Spleen (tissue), 11 donors: Measurements from ENCODE around the gene SLC29A1. TPM values are rescaled to one million over a fixed set of nuclear protein-coding genes. Genes with fewer than 3 reads are reported as not detected.
A peak's percentile ranks its signal among the peaks of the same experiment; 100 is the strongest.

Experiments
- DNase-seq: peaks from one replicate; pipeline ENCODE4 v3.0.0-alpha.2; 2020
- H3K27ac ChIP-seq, 8 donors: fragments of 200-600 bp; sonication (generic) in 7 of 8; 1 replicate in 4 of 8; 2 replicates in 4 of 8; pipeline versions ENCODE4 v1.5.0 to v1.8.0; 2016 to 2021; ENCODE audit warnings: inconsistent platforms in 4 of 8, mild to moderate bottlenecking in 4 of 8, moderate library complexity in 1 of 8
- H3K27me3 ChIP-seq, 7 donors: fragments of 200-600 bp; sonication (generic) in 6 of 7; replicated peaks in 1 of 7; 1 replicate in 4 of 7; 2 replicates in 3 of 7; pipeline versions ENCODE4 v1.5.0 to v1.8.0; 2016 to 2021; ENCODE audit warnings: inconsistent platforms in 3 of 7, mild to moderate bottlenecking in 1 of 7
- H3K36me3 ChIP-seq, 6 donors: fragments of 200-600 bp; sonication (generic) in 5 of 6; 1 replicate in 4 of 6; 2 replicates in 2 of 6; pipeline versions ENCODE4 v1.5.0 to v1.8.0; 2016 to 2021; ENCODE audit warnings: inconsistent platforms in 2 of 6
- H3K4me1 ChIP-seq, 6 donors: fragments of 200-600 bp; sonication (generic) in 5 of 6; 1 replicate in 3 of 6; 2 replicates in 3 of 6; pipeline versions ENCODE4 v1.5.0 to v1.8.0; 2016 to 2021; ENCODE audit warnings: inconsistent platforms in 3 of 6
- H3K4me3 ChIP-seq, 8 donors: fragments of 200-600 bp; sonication (generic) in 7 of 8; 1 replicate in 4 of 8; 2 replicates in 4 of 8; pipeline versions ENCODE4 v1.5.0 to v1.8.0; 2016 to 2021; ENCODE audit warnings: inconsistent platforms in 4 of 8, mild to moderate bottlenecking in 4 of 8, moderate library complexity in 2 of 8
- H3K9me3 ChIP-seq, 8 donors: fragments of 200-600 bp; sonication (generic) in 7 of 8; 1 replicate in 4 of 8; 2 replicates in 4 of 8; pipeline versions ENCODE4 v1.5.0 to v1.8.0; 2016 to 2021; ENCODE audit warnings: inconsistent platforms in 4 of 8
- CTCF ChIP-seq, 11 experiments: fragments of 200-600 bp in 7 of 11; fragments of 450-650 bp in 4 of 11; sonication (generic) in 4 of 11; IDR thresholded peaks in 8 of 11; conservative IDR thresholded peaks in 3 of 11; 1 replicate in 7 of 11; 2 replicates in 4 of 11; pipeline versions ENCODE4 v1.4.0 to v1.8.0; 2016 to 2021; ENCODE audit warnings: antibody characterized with exemption in 11 of 11, inconsistent platforms in 4 of 11, mild to moderate bottlenecking in 1 of 11
- POLR2A ChIP-seq, 3 donors: fragments of 450-650 bp; IDR thresholded peaks; one replicate each; pipeline ENCODE4 v1.5.1; 2017; ENCODE audit warnings: antibody characterized with exemption in 3 of 3, mild to moderate bottlenecking in 1 of 3
- POLR2AphosphoS5 ChIP-seq, 3 donors: sonication (generic); formaldehyde crosslinking; IDR thresholded peaks; one replicate each; pipeline ENCODE4 v1.5.1; 2017; ENCODE audit warnings: antibody characterized with exemption in 3 of 3
- WGBS, 5 donors: extraction: QIAGEN DNeasy Blood & Tissue Kit in 3 of 5; methylation state at CpG; one replicate each; pipeline versions ENCODE4 v1.1.5 to v1.1.7; 2013 to 2018; 5-methylcytosine and 5-hydroxymethylcytosine counted together
- intact Hi-C: fragments of 100-400 bp; cut with DNase I; formaldehyde crosslinking; loops from one replicate; pipeline ENCODE4 v1.15.0; 2023; ENCODE audit warnings: low total_unique reads
- polyA plus RNA-seq, 3 donors: library from polyadenylated mRNA; stranded (reverse); fragments of 200-250 nt; gene quantifications; one replicate each; pipeline ENCODE4 v1.2.1, GENCODE V29; 2013
- total RNA-seq, 7 donors: library from RNA; depleted of rRNA in 3 of 7; stranded (reverse); fragments of >200 nt in 3 of 7; fragmentation: NEBNext Ultra II Directional in 4 of 7; extraction: Animal tissue kit (Norgen Biotek cat#: 25700) in 4 of 7; gene quantifications; one replicate each; pipeline versions ENCODE4 v1.1.0 to v1.2.1, GENCODE V29; 2016 to 2021
- donor health status: healthy with polysubstance abuse.
- donor health status: DM: no; HTN: no; CAD: no; lungs with moderate emphysema.
- donor health status: DM: no; HTN: no; CAD: no.
- donor health status: Bipolar disorder and iron deficiency.
- donor health status: healthy.
- donor health status: DM: no; HTN: no; CAD: no.
- donor health status: DM: yes; HTN: yes; CAD: no.

SLC29A1 gene
- total and polyA plus RNA-seq, 10 donors, result 8.5 to 49.4 (median 30.4) TPM

DNA sequence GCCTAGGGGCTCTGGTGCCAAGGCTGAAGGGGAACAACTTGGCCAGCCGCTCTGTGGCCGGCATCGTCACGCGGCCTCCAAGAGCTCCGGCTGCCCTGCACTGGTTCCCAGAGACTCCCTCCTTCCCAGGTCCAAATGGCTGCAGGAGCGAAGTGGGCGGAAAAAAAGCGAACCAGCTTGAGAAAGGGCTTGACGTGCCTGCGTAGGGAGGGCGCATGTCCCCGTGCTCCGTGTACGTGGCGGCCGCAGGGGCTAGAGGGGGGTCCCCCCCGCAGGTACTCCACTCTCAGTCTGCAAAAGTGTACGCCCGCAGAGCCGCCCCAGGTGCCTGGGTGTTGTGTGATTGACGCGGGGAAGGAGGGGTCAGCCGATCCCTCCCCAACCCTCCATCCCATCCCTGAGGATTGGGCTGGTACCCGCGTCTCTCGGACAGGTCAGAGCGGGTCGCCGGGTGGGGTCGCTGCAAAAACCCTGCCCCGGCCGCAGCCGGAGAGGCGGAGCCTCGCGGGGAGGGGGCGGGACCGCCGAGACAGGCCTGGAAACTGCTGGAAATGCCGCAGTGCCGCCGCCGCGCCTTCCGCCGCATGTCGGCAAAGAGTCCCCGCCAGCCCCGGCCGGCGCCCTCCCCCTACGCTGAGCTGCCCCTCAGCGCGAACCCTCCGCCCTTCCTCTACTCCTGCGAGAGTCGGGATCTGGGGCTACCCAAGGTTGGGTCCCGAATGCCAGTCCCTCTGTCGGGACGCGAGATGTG, 22.7 kb downstream of the SLC29A1 start:
- 1 to 3% (median 2%) methylated on average over 8 to 62 of the region's 62 CpGs for WGBS, 5 donors
- intact Hi-C loops, result no loop called here

GRCh38 chr6:44246663-44247337, 23.4 kb downstream of the SLC29A1 start, which contains the start of gene HSP90AB1:
TSS of gene HSP90AB1 (plus strand) at chr6:44247101. CDS start at chr6:44248630, 1,529 bp downstream.
- peak within 1 kb of the TSS; percentile 94 to 99 (median 98) for H3K27ac ChIP-seq
- intact Hi-C loops, result no loop called here
- DNase-seq, result peak; percentile 97
- 0 to 1% (median 0%) methylated on average over 30 to 34 of the region's 34 CpGs for WGBS, 5 donors
- H3K4me3 ChIP-seq, result peak within 1 kb of the TSS; percentile 59 to 99 (median 93)
- peaks cover 21 to 55% (median 40%) of the 10 kb centered on the region in 6 donors for H3K4me1 ChIP-seq
- TF ChIP-seq CTCF (IDR thresholded peaks at IDR 0.05 in 8 of 11, conservative IDR thresholded peaks at IDR 0.05 in 3 of 11), result peak in 1 of 11 experiments; percentile 21
- TF ChIP-seq POLR2A (IDR thresholded peaks at IDR 0.05), result peak; percentile 95 to 99 (median 97)
- peak; percentile 69 to 100 (median 97) for TF ChIP-seq POLR2AphosphoS5 (IDR thresholded peaks at IDR 0.05)
- no peaks in the 10 kb centered on the region for H3K9me3 ChIP-seq
- peaks cover 5 to 38% (median 34%) of the 10 kb centered on the region in 6 donors for H3K36me3 ChIP-seq
- no peaks in the 10 kb centered on the region for H3K27me3 ChIP-seq

More for the DNA sequence above, 22.7 kb downstream of the SLC29A1 start:
- Histone ChIP-seq H3K27ac (peak overlapping the region; percentile 94 to 99 (median 98)), H3K4me3 (peak overlapping the region; percentile 59 to 99 (median 93)), H3K9me3 (no peaks in the 10 kb centered on the region), H3K27me3 (no peaks in the 10 kb centered on the region), H3K4me1 (peaks cover 21 to 48% (median 37%) of the 10 kb centered on the region in 6 donors), H3K36me3 (peaks cover 5 to 31% (median 27%) of the 10 kb centered on the region in 6 donors)
- peak; percentile 96 for DNase-seq
- TF ChIP-seq CTCF (IDR thresholded peaks at IDR 0.05 in 8 of 11, conservative IDR thresholded peaks at IDR 0.05 in 3 of 11), result peak in 6 of 11 experiments; percentile 2 to 33 (median 28)
- TF ChIP-seq POLR2A (IDR thresholded peaks at IDR 0.05), result no peak
- peak in 1 of 3 donors; percentile 83 for TF ChIP-seq POLR2AphosphoS5 (IDR thresholded peaks at IDR 0.05)

DNA sequence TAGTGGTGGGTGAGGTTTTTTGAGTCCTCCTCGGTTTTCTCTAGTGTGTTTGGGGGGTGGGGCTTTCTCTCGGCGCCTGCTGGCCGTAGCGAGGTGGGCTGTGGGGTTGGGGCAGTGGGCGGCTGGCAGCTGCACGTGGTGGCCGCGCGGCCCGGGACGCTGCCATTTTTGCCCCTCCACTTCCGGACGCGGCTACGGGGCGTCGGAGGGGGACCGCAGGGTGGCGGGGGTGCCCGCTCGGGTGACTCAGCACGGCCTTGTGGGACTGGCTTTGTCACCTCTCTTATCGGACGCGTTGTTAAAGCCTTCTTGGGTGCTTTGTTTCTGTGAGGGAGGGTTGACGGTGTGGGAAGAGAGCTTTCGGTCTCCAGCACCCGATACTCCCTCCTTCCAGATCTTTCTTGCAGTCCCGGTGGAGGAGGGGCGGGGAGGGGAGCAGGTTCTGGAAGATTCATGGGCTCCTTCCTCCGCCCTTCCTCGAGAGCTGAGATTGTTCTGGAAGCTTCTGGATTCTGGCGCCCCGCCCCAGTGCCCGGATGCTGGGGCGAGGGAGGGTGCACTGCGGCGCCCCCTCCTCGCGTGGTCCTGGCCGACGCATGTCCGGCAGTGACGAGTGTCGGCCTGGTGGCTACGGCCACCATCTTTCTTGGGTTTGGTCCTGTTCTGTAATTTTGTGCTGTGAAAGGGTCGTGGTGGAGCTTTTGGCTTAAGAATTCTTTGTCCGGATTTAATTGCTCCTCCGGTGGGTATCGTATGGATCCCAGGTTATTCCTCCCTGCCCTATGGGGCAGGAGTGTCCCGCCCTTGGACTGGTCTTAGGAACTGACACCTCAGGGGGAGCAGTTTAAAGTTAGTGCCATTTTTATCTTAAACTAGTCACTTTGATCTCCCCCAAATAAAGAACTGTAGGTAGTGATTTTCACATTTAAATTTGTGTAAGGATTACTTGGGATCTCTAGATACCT, 24.2 kb downstream of the SLC29A1 start:
- H3K4me1 ChIP-seq, result peaks cover 21 to 64% (median 44%) of the 10 kb centered on the region in 6 donors
- 0 to 1% (median 1%) methylated on average over 30 to 52 of the region's 52 CpGs for WGBS, 5 donors
- peak; percentile 96 for DNase-seq
- TF ChIP-seq POLR2A (IDR thresholded peaks at IDR 0.05), result no peak
- peak in 2 of 11 experiments; percentile 4 to 14 for TF ChIP-seq CTCF (IDR thresholded peaks at IDR 0.05 in 8 of 11, conservative IDR thresholded peaks at IDR 0.05 in 3 of 11)
- peak; percentile 61 to 91 (median 61) for TF ChIP-seq POLR2AphosphoS5 (IDR thresholded peaks at IDR 0.05)
- H3K27me3 ChIP-seq, result no peaks in the 10 kb centered on the region
- H3K9me3 ChIP-seq, result no peaks in the 10 kb centered on the region
- H3K4me3 ChIP-seq, result peak overlapping the region; percentile 59 to 99 (median 93)
- peaks cover 5 to 46% (median 43%) of the 10 kb centered on the region in 6 donors for H3K36me3 ChIP-seq
- peak overlapping the region; percentile 94 to 99 (median 98) for H3K27ac ChIP-seq
- intact Hi-C loops, result no loop called here
